GM12891 (cell line): ENCODE data around the gene ALK.

Experiments
- POLR2A ChIP-seq: IDR thresholded peaks from 2 replicates; pipeline ENCODE4 v1.6.1; 2011; ENCODE audit warnings: low read depth, low read length, control low read depth
- POLR2AphosphoS5 ChIP-seq: IDR thresholded peaks from 2 replicates; pipeline ENCODE4 v1.6.1; 2011; ENCODE audit warnings: low read depth, low read length, control low read depth
- POU2F2 ChIP-seq: IDR thresholded peaks from 2 replicates; pipeline ENCODE4 v1.6.1; 2011; ENCODE audit warnings: low read depth, mild to moderate bottlenecking, control low read depth, low read length, moderate library complexity
- TAF1 ChIP-seq: IDR thresholded peaks from 2 replicates; pipeline ENCODE4 v1.6.1; 2011; ENCODE audit warnings: low read depth, low read length, control low read depth

GRCh38 chr2:29741132-29741531 is 180.3 kb downstream of the ALK start:
- TF ChIP-seq POLR2A (no peak), POLR2AphosphoS5 (no peak), TAF1 (no peak), POU2F2 (no peak)
